RPMI8226 (cell line): ENCODE measurements around the gene NR1H2.

Experiments used
- DNase-seq: peaks from one replicate; pipeline ENCODE4 v3.0.0-alpha.2; 2015

The NR1H2 gene

DNA sequence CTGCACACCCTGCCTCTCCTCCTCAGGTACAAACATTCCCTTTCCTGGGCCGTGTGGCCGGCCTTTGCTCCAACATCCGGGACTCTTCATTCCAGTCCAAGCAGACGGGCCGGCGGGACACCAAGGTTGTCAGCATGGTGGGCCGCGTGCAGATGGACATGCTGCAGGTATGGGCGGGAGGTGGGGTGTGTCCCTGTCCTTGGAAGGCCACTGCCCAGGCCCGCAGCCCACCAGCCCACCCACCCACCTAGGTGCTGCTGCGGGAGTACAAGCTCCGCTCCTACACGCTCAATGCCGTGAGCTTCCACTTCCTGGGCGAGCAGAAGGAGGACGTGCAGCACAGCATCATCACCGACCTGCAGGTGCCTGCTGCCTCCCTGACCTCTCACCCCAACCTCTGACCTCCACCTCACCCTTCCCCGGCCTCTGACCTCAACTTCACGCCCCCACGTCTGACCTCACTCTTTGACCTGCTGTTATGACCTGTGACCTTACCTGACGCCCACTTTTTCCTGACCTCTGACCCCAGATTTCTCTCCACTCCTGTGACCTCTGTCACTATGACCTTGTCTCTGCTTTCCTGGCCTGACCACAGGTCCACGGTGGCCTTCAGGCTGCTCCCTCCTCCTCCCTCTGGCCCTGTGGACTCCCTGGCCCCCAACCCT lies 30.0 kb downstream of the NR1H2 start:
- DNase-seq: no peak

DNA sequence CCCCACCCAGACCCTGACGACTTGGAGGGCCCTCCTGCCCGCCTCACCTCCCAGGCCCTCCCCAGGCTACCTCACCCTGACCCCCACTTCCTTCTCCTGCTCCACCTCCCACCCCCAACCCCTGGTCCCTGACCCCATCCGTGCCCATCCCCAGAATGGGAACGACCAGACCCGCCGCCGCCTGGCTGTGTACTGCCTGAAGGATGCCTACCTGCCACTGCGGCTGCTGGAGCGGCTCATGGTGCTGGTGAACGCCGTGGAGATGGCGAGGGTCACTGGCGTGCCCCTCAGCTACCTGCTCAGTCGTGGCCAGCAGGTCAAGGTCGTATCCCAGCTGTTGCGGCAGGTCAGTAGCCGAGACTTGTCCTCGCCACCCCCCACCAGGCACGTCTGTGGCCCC lies 30.6 kb downstream of the NR1H2 start:
- no peak for DNase-seq

DNA sequence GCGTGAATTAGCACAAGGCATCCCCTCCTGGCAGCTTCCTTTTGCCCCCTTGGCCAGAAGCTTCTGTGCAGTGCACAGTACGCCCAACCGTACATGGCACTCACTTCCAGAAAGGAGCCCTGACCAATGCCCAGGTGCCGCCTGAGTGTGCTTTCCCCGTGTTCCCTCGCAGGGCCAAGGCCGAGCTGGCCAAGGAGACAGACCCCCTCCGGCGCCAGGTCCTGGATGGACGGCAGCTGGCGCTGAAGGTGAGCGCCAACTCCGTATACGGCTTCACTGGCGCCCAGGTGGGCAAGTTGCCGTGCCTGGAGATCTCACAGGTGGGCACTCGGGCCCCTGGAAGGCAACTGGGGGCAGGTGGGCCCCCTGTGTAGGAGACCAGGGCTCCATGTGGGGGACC lies 33.1 kb downstream of the NR1H2 start:
- DNase-seq: no peak

DNA sequence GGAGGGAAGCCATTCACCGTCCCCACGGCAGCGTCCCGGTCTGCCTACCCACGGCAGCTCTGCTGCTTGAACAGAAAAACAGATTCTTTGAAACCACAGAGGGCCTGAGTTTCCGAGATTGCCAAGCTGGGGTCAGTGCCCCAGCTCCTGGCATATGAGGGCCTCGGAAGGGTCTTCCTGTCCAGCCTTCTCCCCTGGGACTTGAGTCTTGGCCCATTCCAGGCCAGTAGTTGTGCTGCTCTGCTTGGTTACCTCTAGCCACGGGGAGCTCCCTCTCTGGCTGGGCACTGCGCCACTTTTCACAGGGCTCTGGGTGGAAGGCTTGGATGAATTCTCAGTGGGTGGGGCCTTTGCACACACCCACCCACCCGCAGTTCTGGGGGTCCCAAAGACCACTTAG lies 33.9 kb downstream of the NR1H2 start:
- DNase-seq: no peak

DNA sequence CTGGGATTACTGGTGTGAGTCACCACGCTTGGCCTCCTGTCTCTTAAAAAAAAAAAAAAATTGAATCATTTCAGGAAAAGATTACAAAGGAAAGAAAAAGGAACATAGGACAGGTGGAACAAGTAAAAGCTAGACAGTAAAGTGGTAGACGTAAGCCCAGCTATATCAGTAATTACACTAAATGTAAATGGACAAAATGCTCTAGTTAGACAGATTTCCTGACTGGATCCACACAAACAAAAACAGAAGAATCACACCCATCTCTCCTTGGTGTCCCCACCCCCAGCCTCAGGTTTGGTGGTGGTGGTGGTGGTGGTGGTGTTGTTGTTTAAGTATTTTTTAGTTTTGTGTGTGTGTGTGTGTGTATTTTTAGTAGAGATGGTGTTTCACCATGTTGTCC lies 36.2 kb downstream of the NR1H2 start:
- no peak for DNase-seq

DNA sequence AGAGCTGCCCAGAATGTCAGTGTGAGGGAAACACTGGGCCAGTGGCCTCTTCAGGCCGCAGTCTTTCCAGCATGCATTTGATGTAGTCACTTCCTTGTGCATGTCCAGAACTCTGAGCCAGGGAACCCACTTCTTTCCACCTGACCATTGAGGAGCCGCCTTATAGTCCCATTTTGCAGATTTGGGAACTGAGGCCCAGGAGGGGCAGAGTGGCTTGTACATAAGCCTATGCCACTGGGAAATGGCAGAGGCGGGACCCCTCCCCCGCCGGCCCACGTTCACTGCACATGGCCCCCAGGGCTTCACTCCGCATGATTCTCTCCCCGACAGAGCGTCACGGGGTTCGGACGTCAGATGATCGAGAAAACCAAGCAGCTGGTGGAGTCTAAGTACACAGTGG lies 36.8 kb downstream of the NR1H2 start:
- no peak for DNase-seq

DNA sequence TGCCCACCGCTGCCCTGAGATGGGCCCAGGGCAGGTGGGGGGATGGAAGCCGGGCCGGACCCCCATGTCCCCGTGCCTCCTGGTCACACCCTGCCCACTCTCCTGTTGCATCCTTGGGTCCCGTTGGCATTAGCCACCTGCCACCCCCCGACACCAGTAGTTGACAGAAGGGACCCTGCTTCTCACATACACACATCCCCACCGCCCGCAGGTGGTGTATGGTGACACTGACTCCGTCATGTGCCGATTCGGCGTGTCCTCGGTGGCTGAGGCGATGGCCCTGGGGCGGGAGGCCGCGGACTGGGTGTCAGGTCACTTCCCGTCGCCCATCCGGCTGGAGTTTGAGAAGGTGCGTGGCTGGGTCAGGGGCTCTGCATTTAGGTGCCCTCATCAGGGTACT lies 37.3 kb downstream of the NR1H2 start:
- DNase-seq: no peak

DNA sequence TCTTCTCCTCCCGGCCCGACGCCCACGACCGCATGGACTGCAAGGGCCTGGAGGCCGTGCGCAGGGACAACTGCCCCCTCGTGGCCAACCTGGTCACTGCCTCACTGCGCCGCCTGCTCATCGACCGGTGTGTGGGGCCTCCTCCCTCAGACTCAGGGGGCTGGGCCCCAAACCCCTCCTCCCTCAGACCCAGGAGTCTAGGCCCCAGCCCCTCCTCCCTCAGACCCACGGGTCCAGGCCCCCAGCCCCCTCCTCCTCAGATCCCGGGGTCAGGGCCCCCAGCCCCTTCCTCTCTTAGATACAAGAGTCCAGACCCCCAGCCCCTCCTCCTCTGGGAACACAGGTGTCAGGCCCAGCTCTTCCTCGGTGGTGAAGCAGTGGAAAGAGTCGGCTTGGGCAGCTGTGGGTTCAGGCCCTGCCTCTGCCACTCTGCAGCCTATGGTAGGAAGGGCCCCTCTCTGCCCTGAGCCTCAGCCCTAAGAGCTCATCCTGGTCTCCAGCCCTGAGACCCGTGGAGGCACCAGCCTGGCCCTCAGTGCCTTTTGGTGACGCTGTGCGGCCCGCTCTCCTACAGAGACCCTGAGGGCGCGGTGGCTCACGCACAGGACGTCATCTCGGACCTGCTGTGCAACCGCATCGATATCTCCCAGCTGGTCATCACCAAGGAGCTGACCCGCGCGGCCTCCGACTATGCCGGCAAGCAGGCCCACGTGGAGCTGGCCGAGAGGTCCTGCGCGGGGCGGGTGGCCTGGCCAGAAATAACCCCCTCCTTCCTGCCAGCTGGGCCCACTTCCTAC lies 38.8 kb downstream of the NR1H2 start:
- peak; percentile 53 for DNase-seq

DNA sequence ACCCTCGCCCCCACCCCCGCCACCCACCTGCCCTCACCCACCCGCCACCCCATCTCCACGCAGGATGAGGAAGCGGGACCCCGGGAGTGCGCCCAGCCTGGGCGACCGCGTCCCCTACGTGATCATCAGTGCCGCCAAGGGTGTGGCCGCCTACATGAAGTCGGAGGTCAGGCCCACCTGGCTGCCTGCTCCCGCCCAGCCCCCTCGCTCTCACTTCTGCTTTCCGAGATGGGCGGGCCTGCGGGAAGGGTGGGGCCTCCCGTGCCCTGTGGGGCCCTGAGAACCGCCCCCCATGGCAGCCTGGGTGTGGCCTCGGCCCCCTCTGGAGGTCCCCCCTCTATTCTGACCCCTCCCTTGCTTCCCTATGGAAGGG lies 39.4 kb downstream of the NR1H2 start:
- DNase-seq: peak; percentile 96

DNA sequence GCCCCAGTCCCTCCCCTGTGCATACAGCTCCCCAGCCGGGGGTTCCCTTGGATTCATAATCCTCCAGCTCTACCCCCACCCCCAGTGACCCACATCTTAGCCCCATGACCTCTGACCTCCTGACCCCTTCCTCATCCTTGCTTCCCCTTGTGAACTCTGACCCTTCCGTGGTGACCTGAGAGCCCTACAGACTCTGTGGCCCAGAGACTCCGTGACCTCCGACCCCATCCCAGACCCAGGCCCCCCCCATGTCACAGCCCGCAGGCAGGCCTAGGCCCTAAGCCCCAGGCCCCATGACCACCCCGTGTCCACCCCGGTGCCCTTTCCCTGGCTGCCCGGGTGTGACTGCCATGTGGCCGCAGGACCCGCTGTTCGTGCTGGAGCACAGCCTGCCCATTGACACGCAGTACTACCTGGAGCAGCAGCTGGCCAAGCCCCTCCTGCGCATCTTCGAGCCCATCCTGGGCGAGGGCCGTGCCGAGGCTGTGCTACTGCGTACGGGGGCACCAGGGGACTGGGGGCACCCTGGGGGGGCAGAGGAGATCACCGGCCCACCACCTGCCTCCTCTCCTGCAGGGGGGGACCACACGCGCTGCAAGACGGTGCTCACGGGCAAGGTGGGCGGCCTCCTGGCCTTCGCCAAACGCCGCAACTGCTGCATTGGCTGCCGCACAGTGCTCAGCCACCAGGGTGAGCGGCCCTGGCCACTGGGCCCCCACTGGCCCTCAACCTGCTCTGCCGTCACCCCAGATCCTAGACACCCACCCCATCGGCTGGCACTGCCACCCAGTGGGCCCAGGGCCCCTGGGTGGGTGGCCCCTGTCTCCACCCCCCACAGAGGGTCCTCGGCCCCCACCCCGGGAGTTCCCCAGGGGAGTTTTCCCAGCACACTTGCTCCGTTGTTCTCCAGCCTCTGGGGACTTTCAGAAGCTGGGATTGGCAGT lies 40.0 kb downstream of the NR1H2 start:
- DNase-seq: no peak

DNA sequence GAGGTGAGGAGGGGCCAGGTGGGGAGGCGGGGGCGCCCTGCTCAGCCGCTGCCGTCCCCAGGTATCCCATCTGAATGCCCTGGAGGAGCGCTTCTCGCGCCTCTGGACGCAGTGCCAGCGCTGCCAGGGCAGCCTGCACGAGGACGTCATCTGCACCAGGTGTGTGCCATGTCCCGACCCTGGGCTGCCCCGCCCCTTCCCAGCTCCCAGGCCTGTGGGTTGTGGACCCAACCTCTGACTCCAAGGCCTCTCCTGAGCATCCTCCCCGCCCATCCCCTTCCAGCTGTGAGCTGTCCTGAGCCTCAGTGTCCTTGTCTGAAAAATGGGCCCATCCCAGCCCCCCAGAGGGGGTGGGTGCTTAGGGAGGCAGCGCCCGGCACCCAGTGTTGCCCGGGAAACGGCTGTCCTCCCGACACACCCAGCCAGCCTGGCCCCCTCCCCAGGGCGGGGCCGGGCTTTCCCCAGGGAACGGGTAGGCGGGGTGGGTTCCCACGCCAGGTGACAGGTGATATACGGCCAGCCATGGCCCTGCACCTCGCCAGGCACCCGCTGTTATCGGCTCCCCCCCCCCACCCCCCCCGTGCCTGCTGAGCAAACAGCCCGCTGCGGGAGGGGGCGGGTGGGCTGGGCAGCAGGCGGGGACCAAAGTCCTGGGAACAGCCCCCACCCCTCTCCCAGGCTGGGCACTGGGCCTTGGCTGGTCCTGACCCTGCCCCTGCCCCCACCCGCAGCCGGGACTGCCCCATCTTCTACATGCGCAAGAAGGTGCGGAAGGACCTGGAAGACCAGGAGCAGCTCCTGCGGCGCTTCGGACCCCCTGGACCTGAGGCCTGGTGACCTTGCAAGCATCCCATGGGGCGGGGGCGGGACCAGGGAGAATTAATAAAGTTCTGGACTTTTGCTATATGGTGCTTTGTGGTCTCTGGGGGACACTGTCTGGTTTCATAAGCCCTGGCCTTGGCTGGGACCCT lies 41.1 kb downstream of the NR1H2 start:
- DNase-seq: peak; percentile 73

DNA sequence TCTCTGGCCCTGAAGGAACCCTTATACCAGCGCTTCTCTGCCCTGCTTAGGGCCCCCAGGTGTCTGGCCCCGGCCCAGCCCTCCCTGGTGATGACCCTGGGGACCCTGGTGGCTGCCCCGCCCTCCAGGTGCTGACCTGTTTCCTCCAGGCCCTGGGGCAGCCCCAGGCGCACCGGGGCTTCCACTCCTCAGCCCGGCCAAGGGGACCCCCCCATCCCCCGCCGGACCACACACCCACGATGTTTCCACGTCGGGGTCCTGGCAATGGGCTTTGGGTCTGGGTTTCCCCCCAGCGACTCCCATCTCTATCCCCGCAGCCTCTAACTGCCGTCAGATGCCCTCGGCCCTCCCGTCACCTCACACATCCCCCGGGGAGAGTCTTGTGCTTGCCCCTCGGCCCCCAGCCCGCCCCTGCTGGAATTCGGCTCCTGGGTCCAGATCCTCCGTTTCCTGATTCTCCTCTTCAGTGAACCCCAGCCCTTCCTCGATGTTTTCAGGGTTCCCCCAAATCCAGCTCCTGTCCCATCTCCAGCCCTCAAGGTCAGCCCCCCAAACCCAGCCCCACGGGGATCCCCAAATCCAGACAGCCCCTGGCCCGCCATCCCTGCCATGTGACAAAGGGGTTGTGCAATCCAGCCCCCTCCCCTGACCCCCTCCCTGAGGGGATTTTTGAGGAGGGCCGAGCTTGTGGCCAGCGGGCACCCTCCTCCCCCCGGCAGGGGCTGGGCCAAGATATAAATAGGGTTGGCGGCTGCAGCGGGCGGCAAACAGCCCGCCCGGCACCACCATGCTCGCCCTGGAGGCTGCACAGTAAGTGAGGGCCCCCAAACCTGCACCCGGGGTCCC lies 42.1 kb downstream of the NR1H2 start, which contains the start of gene SPIB:
SPIB (plus strand) TSS at position 763 of the 846 bp plus-strand sequence; CDS start at position 788, 25 bp downstream.
- DNase-seq: peak; percentile 63

DNA sequence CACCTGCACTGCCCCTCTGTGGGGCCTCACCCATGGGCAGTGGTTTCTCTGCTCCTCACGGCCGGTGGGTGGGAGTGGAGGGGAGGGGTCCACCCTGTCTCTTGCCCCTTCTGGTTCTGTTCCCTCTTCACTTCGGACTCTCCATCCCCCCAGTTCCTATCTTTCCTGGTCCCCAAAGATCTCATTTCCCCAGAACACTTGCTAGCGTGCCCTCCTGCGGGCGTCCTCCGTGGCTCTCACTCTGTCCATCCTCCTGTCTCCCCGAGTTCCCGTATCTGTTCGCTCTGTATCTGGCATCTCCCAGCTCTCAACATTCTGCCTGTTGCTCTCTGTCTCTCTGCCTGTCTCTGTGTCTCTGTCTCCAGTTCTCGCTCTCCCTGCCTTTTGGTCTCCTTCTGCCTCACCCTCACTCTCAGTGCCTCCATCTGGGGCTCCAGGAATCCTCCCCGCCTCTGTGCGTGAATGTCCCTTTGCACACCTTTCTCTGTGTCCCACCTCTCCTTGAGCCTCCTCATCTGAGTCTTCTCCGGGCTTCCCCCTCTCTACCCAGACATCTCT lies 42.8 kb downstream of the NR1H2 start:
- no peak for DNase-seq

DNA sequence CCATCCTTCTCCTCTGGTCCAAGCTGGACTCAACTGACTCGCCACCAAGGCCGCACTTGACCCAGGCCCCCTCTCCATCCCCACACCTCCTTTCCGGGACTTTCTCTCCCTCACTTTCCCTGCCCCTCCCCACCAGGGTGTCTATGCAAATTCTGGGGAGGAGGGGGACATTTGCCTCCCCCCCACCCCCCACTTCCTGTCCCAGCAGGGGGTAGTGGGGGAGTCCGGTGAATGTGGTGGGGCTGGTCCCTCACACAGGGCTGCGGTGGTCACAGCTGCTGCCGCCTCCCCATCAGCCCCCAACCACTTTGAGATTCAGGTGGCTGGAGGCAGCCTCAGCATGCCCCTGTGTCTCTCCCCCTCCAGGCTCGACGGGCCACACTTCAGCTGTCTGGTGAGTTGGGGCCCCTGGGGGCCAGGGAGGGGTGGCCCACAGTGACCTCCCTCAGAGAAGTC lies 43.4 kb downstream of the NR1H2 start:
- DNase-seq: no peak

DNA sequence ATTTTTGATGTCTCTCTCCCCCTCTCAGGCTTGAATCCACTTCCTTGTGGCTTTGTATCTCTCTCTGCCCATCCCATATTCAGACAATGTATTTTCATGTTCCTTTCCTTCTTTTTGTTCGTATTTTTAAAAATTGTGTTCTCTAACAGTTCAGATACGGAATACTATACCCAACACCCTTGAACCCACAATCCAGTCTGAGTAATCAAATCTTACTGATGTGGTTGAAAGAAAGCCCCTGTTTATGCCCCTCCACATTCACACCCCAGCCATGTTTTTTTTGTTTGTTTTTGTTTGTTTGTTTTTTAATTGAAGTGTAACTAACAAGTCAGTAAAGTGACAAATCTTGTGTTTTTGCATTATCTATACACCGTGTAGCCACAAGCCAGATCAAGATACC lies 43.9 kb downstream of the NR1H2 start:
- DNase-seq: no peak

DNA sequence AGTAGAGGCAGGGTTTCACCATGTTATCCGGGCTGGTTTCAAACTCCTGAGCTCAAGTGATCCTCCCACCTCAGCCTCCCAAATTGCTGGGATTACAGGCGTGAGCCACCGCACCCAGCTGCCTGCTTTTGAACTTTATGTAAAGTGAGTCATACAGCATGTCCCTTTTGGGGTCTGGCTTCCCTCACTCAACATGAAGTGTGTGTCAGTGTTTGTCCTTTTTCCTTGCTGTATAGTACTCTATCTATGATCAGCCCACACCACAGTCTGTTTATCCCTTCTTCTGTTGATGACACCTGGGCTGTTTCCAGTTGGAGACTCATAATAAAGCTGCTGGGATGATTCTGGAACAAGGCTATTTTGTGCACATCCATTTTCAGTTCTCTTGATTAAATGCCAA lies 44.6 kb downstream of the NR1H2 start:
- DNase-seq: no peak

DNA sequence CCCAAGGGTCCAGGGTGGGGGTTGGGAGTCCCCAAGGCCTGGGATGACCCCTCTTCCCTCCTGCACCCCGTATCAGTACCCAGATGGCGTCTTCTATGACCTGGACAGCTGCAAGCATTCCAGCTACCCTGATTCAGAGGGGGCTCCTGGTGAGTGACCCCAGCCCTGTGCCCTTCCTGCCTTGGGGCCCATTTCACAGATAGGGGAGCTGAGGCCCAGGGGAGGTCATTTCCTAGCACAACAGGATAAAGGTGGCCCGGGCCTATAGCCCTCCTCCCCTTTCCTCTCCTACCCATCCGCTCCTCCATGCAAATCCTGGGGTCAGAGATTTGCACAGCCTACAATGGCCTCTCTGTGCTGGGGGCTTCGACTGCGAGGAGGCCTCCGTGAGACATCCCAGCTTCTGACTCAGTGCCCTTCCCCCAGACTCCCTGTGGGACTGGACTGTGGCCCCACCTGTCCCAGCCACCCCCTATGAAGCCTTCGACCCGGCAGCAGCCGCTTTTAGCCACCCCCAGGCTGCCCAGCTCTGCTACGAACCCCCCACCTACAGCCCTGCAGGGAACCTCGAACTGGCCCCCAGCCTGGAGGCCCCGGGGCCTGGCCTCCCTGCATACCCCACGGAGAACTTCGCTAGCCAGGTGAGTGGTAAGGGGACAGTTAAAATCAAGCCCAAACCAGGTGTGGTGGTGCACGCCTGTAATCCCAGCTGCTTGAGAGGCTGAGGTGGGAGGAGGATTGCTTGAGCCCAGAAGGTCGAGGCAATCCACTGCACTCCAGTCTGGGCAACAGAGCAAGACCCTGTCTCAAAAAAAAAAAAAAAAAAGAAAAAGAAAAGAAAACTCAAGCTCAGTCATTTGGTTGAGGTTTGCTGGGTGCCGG lies 46.4 kb downstream of the NR1H2 start:
- DNase-seq: no peak

DNA sequence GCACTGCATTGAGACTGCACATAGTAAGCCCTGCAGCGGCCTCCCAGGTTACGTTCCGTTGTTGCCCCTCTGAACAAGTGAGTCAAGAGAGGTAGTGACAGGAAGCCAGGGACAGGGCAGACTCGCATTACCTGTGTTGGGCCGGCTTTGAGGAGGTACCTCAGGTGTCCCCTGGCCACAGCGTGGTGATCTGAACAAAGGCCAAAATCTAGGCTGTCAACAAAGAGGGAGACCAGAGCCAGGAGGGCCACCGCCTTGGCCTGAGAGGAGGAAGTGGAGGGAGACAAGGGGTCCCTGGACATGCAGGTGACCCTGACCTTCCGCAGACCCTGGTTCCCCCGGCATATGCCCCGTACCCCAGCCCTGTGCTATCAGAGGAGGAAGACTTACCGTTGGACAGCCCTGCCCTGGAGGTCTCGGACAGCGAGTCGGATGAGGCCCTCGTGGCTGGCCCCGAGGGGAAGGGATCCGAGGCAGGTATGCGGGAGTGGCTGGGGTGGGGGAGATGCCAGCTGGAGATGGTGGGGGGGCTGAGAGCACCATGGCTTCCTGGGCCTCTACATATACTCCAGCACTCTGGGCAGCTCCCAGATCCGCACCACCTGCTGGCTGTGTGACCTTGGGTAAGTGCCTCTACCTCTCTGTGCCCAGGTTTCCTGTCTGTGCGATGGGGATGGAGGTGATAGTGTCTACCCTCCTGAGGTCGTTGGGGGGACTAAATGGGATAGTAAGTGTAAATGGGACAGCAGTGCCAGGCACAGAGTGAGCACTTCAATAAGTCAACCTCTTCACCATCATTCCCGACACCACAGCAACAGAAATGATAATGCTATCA lies 47.2 kb downstream of the NR1H2 start:
- DNase-seq: no peak

DNA sequence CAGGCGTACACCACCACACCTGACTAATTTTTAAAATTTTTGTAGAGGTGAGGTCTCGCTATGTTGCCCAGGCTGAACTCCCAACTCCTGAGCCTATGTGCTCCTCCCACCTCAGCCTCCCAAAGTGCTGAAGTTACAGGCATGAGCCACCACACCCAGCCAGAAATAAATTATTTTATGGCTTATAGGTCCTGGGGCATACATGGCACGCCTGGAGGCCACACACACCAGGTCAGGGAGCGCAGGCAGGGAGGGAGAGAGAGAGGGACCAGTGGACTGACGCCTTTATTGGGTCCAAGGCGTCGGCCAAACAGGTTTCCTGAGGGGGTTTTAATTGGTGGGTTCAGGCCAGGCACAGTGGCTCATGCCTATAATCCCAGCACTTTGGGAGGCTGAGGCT lies 49.3 kb downstream of the NR1H2 start:
- DNase-seq: no peak
